Central memory CD8-positive, alpha-beta T cell (primary cell): ENCODE measurements around the gene SERINC5.
"Not testable (repeated sequence)": the region's sequence is repeated elsewhere in the genome, so short reads cannot be mapped to it uniquely, and the experiment has no call there.

Experiments
- ATAC-seq: fragments of 150-1000 bp; cut with Tn5 transposase; replicated peaks from 2 replicates; pipeline ENCODE4 v1.10.0; 2022; ENCODE audit warnings: mild to moderate bottlenecking, moderate FRiP score, moderate number of reproducible peaks; ENCODE audit not compliant: poor library complexity, severe bottlenecking; ENCODE audit errors: extremely low read depth
- DNase-seq, 2 donors: peaks; one replicate each; pipeline ENCODE4 v3.0.0; 2021; ENCODE audit warnings: low spot score in 2 of 2
- H3K27ac Mint-ChIP-seq: one replicate; pipeline ENCODE4 v1.8.0; 2022; ENCODE audit warnings: low read depth, mild to moderate bottlenecking, moderate library complexity, mixed read lengths
- H3K27me3 Mint-ChIP-seq: one replicate; pipeline ENCODE4 v1.8.0; 2022; ENCODE audit warnings: mixed read lengths
- H3K36me3 Mint-ChIP-seq: one replicate; pipeline ENCODE4 v1.8.0; 2022; ENCODE audit warnings: mild to moderate bottlenecking, moderate library complexity, mixed read lengths; ENCODE audit not compliant: insufficient read depth
- H3K4me1 Mint-ChIP-seq: one replicate; pipeline ENCODE4 v1.8.0; 2022; ENCODE audit warnings: mixed read lengths
- H3K4me3 Mint-ChIP-seq: one replicate; pipeline ENCODE4 v1.8.0; 2022; ENCODE audit warnings: mild to moderate bottlenecking, moderate library complexity, mixed read lengths
- H3K9me3 Mint-ChIP-seq: one replicate; pipeline ENCODE4 v1.8.0; 2022; ENCODE audit warnings: mixed read lengths

SERINC5 gene

DNA sequence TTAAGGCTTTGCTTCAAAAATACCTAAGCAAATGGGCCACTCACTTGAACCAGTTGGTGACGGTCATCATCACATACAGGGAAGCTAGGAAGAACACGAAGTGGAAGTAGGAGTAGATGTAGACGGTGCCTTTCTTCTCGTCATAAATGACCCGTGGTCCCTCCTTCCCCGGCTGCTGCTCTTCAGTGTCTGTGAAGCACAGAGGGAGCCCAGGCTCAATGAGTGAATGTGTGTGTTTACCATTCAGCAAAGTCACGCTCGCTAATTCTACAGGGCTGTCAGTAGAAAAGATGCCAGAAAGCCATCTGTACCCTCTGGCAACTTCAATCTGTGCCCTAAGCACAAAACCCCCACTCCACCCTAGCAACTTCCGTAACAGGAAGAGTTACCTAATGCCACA lies 109.8 kb downstream of the SERINC5 start:
- Mint-ChIP-seq H3K36me3 (peaks cover 41% of the 10 kb centered on the region), H3K27me3 (no peaks in the 10 kb centered on the region), H3K9me3 (no peaks in the 10 kb centered on the region), H3K4me3 (no peak overlapping the region), H3K27ac (no peak overlapping the region), H3K4me1 (peaks cover 14% of the 10 kb centered on the region)
- ATAC-seq, result no peak
- no peak for DNase-seq

GRCh38 chr5:80143491-80143890 lies 112.4 kb downstream of the SERINC5 start:
- peaks cover 31% of the 10 kb centered on the region for H3K36me3 Mint-ChIP-seq
- peaks cover 16% of the 10 kb centered on the region for H3K4me1 Mint-ChIP-seq
- DNase-seq (no peak), ATAC-seq (no peak)
- H3K4me3 Mint-ChIP-seq, result no peak overlapping the region
- no peaks in the 10 kb centered on the region for H3K9me3 Mint-ChIP-seq
- no peak overlapping the region for H3K27ac Mint-ChIP-seq
- H3K27me3 Mint-ChIP-seq, result no peaks in the 10 kb centered on the region

DNA sequence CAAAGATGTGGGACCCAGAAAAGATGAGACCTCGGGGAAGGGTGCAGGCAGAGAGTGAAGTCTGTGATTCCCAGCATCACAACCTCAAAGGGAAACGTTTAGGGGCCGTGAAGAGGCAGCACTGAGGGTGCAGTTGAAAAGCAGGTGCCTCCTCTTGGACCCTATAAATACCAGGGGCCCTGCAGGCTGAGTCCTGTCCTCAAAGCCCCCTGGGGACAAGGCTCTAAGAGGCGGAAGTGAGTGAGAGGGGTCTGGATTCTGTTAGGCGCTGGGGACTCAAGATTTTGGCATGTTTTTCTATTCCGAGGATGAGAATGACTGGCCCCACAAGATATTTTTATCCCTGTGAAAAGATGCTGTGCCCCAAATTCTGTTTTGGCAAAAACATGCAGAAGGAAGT lies 112.9 kb downstream of the SERINC5 start:
- Mint-ChIP-seq H3K27ac (peak overlapping the region; percentile 76), H3K4me1 (peaks cover 16% of the 10 kb centered on the region), H3K9me3 (no peaks in the 10 kb centered on the region), H3K27me3 (no peaks in the 10 kb centered on the region), H3K36me3 (peaks cover 31% of the 10 kb centered on the region), H3K4me3 (no peak overlapping the region)
- no peak for ATAC-seq
- DNase-seq, result no peak

GRCh38 chr5:80141681-80142080 lies 114.2 kb downstream of the SERINC5 start:
- peaks cover 21% of the 10 kb centered on the region for H3K4me1 Mint-ChIP-seq
- H3K9me3 Mint-ChIP-seq, result no peaks in the 10 kb centered on the region
- peak overlapping the region; percentile 3 for H3K4me3 Mint-ChIP-seq
- no peak for DNase-seq
- ATAC-seq, result no peak
- H3K27ac Mint-ChIP-seq, result peak overlapping the region; percentile 76
- no peaks in the 10 kb centered on the region for H3K27me3 Mint-ChIP-seq
- peaks cover 27% of the 10 kb centered on the region for H3K36me3 Mint-ChIP-seq

DNA sequence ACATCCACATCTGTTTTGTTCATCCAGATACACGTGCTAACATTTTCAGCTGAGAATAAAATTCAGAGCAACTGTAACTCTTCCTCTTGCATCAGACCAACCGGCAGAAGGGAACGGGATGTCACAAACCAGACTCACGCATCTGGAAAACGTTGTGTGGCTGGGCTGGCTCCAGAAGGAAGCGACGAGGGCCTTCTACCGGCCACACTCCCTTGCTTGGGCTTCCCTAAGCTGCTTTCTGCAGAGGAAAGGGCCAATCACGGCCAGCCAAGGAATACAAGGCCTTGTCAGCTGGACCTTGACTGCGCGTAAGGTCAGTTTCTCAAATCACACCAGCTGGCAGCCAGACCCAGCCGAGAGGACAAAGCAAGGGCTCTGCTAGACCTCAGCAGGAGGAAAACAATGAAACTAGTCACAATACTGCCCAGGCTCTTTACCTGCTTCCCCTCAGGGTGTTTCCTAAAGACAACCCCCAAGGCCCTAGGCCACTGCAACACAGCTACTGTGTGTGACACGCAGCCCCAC lies 114.6 kb downstream of the SERINC5 start:
- DNase-seq, result no peak
- H3K27ac Mint-ChIP-seq, result peak overlapping the region; percentile 76

DNA sequence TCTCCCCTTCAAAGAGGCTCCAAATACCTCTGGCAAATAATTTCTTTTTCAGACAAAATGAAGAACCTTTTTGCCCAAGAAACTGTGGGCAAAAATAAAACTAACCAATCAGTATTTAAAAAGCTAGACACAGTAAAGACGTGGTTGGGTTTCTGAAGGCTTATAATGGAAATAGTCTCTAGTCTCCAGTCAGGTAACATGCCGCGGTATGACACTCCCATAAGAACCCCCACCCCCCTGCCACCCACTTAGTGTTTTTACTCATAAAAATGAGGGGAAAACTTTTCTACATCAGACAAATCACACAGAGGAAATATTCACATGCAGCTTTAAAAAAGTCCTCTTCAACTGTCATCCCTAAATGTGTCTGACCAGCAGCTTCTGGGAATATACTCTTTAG lies 115.4 kb downstream of the SERINC5 start:
- Mint-ChIP-seq H3K36me3 (peaks cover 19% of the 10 kb centered on the region), H3K4me1 (peaks cover 32% of the 10 kb centered on the region), H3K4me3 (peak overlapping the region; percentile 7), H3K27me3 (no peaks in the 10 kb centered on the region), H3K27ac (peak overlapping the region; percentile 64), H3K9me3 (no peaks in the 10 kb centered on the region)
- ATAC-seq (no peak), DNase-seq (no peak)

More for the DNA sequence above, 114.6 kb downstream of the SERINC5 start:
- peaks cover 25% of the 10 kb centered on the region for H3K36me3 Mint-ChIP-seq
- peaks cover 25% of the 10 kb centered on the region for H3K4me1 Mint-ChIP-seq
- H3K9me3 Mint-ChIP-seq, result no peaks in the 10 kb centered on the region
- peak overlapping the region; percentile 3 for H3K4me3 Mint-ChIP-seq
- no peak for ATAC-seq
- H3K27me3 Mint-ChIP-seq, result no peaks in the 10 kb centered on the region

GRCh38 chr5:80139466-80139972 lies 116.3 kb downstream of the SERINC5 start:
- peak overlapping the region; percentile 64 for H3K27ac Mint-ChIP-seq
- H3K36me3 Mint-ChIP-seq, result peaks cover 11% of the 10 kb centered on the region
- no peaks in the 10 kb centered on the region for H3K27me3 Mint-ChIP-seq
- ATAC-seq, result no peak
- H3K4me3 Mint-ChIP-seq, result no peak overlapping the region
- H3K9me3 Mint-ChIP-seq, result no peaks in the 10 kb centered on the region
- H3K4me1 Mint-ChIP-seq, result peaks cover 40% of the 10 kb centered on the region
- DNase-seq, result no peak

- H3K27me3 Mint-ChIP-seq, result no peaks in the 10 kb centered on the region
- ATAC-seq (no peak), DNase-seq (no peak)
- no peak overlapping the region for H3K27ac Mint-ChIP-seq
- H3K36me3 Mint-ChIP-seq, result peaks cover 7% of the 10 kb centered on the region
- H3K9me3 Mint-ChIP-seq, result no peaks in the 10 kb centered on the region
- H3K4me3 Mint-ChIP-seq, result no peak overlapping the region
- H3K4me1 Mint-ChIP-seq, result peaks cover 41% of the 10 kb centered on the region
Measured at GRCh38 chr5:80138486-80138885, 117.4 kb downstream of the SERINC5 start.

DNA sequence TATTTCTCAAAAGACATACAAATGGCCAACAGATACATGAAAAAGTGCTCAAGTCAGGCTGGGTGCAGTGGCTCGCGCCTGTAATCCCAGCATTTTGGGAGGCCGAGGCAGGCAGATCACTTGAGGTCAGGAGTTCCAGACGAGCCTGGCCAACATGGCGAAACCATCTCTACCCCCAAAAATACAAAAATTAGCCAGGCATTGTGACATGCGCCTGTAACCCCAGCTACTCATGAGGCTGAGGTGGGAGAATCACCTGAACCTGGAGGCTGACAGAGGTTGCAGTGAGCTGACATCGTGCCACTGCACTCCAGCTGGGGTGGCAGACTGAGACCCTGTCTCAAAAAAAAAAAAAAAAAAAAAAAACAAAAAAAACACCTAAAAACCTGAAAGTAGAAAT lies 119.0 kb downstream of the SERINC5 start:
- not testable (repeated sequence) for H3K27me3 Mint-ChIP-seq, H3K9me3 Mint-ChIP-seq, DNase-seq, H3K36me3 Mint-ChIP-seq, ATAC-seq
- H3K27ac Mint-ChIP-seq, result peak overlapping the region; percentile 84
- H3K4me3 Mint-ChIP-seq, result peak overlapping the region; percentile 54
- peaks cover 41% of the 10 kb centered on the region for H3K4me1 Mint-ChIP-seq

DNA sequence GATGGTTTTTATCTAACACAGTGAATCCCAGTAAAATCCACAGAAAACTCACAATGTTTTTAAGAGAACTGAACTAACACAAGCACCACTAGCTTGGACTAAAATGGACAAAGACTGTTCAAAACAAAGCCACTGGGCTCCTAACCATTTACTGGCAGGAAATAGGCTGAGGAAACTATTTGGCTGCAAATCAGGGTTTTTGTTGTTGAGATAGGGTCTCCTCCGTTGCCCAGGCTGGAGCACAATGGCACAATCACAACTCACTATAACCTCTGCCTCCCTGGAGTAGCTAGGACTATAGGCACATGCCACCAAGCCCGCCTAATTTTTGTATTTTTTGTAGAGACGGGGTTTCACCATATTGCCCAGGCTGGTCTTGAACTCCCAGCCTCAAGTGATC lies 121.0 kb downstream of the SERINC5 start:
- Mint-ChIP-seq H3K4me1 (peaks cover 38% of the 10 kb centered on the region), H3K27ac (peak overlapping the region; percentile 84), H3K27me3 (no peaks in the 10 kb centered on the region), H3K9me3 (no peaks in the 10 kb centered on the region), H3K4me3 (peak overlapping the region; percentile 54), H3K36me3 (peaks cover 1% of the 10 kb centered on the region)
- no peak for ATAC-seq
- DNase-seq, result no peak

DNA sequence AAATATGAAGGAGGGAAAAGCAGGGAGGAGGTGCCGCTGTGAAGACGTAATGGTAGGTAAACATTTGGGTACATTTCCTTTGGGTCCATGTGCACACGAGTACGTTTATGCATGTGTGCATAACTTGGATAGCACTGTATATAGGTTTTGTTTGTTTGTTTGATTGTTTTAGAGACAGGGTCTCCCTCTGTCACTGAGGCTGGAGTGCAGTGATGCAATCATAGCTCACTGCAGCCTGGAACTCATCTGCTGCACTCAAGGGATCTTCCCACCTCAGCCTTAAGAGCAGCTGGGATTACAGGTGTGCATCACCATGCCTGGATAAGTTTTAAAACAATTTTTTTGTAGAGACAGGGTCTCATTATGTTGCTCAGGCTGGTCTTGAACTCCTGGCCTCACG lies 126.7 kb downstream of the SERINC5 start:
- peaks cover 4% of the 10 kb centered on the region for H3K36me3 Mint-ChIP-seq
- H3K4me3 Mint-ChIP-seq, result no peak overlapping the region
- H3K27ac Mint-ChIP-seq, result no peak overlapping the region
- H3K4me1 Mint-ChIP-seq, result peaks cover 28% of the 10 kb centered on the region
- DNase-seq, result no peak
- H3K9me3 Mint-ChIP-seq, result no peaks in the 10 kb centered on the region
- no peaks in the 10 kb centered on the region for H3K27me3 Mint-ChIP-seq
- no peak for ATAC-seq

GRCh38 chr5:80128141-80128540 lies 127.7 kb downstream of the SERINC5 start:
- no peak overlapping the region for H3K4me3 Mint-ChIP-seq
- no peaks in the 10 kb centered on the region for H3K27me3 Mint-ChIP-seq
- DNase-seq (no peak), ATAC-seq (no peak)
- H3K4me1 Mint-ChIP-seq, result peaks cover 28% of the 10 kb centered on the region
- H3K27ac Mint-ChIP-seq, result no peak overlapping the region
- H3K36me3 Mint-ChIP-seq, result peaks cover 4% of the 10 kb centered on the region
- H3K9me3 Mint-ChIP-seq, result no peaks in the 10 kb centered on the region

- Mint-ChIP-seq H3K36me3 (peaks cover 4% of the 10 kb centered on the region), H3K4me1 (peaks cover 26% of the 10 kb centered on the region), H3K9me3 (no peaks in the 10 kb centered on the region), H3K27me3 (no peaks in the 10 kb centered on the region), H3K27ac (no peak overlapping the region), H3K4me3 (no peak overlapping the region)
- no peak for DNase-seq
- ATAC-seq, result peak; percentile 35
Measured at GRCh38 chr5:80127116-80127552, 128.7 kb downstream of the SERINC5 start.
